ENCODE measurements around the gene CEP192. TPM values are rescaled to one million over a fixed set of nuclear protein-coding genes. Genes with fewer than 3 reads are reported as not detected.

CEP192 gene
- total and polyA plus RNA-seq, 4 donors = 12.7 to 31.4 (median 17.2) TPM

DNA sequence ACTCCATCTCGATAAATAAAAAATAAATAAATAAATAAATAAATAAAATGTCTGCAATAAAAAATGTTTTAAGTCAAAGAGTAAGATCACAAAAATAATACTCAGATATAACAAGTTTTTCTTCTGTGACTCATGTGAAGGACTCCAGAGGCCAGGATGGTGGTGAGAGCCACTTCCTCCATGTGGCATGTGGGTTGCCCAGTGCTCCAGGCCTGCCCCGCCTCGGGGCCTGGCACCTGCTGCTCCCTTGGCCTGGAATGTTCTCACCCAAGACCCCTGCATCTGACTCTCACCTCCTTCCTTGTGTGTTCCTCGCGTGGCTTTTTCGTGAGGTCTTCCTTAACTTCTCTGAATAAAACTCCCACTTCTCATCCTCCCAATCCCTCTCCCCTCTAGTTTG is 150.0 kb downstream of the CEP192 start:
- DNase-seq (no peak), ATAC-seq (ENCODE audit: low FRiP score) (no peak)
- Histone ChIP-seq H3K9me3 (ENCODE audit: control insufficient read depth, low read length) (peaks cover 4% of the 10 kb centered on the region), H3K4me1 (ENCODE audit: control insufficient read depth in 1 of 2, insufficient read depth in 2 of 2, low read length in 2 of 2) (no peaks in the 10 kb centered on the region), H3K36me3 (ENCODE audit: control insufficient read depth in 1 of 2, insufficient read depth in 2 of 2, low read length in 1 of 2) (no peaks in the 10 kb centered on the region), H3K4me3 (ENCODE audit: low read length in 2 of 2) (no peak overlapping the region), H3K27ac (ENCODE audit: low read depth in 1 of 2, low read length in 2 of 2) (no peak overlapping the region), H3K27me3 (ENCODE audit: control insufficient read depth in 1 of 2, insufficient read depth in 2 of 2, low read length in 1 of 2) (no peaks in the 10 kb centered on the region)
- 81 to 88% methylated on average over 6 of the region's 6 CpGs for WGBS, 2 donors
- intact Hi-C loops (cut with DNase I) = no loop called here

DNA sequence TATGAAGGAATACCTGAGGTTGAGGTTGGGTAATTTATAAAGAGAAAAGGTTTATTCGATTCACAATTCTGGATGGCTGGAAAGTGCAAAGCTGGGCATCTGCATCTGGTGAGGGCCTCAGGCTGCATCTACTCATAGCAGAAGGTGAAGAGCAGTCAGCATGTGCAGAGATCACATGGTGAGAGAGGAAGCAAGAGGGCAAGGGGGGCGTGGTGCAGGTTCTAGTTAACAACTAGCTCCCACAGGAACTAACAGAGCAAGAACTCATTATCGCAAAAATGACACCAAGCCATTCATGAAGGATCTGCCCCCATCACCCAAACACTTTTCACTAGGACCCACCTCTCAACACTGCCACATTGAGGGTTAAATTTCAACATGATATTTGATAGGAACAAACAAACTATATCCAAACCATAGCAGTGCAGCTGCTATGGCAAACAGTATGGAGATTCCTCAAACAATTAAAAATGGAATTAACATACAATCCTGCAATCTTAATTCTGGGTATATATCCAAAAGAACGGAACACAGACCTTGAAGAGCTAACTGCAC is 154.6 kb downstream of the CEP192 start:
- no peaks in the 10 kb centered on the region for H3K27me3 ChIP-seq (ENCODE audit: control insufficient read depth in 1 of 2, insufficient read depth in 2 of 2, low read length in 1 of 2)
- H3K36me3 ChIP-seq (ENCODE audit: control insufficient read depth in 1 of 2, insufficient read depth in 2 of 2, low read length in 1 of 2) = no peaks in the 10 kb centered on the region
- H3K9me3 ChIP-seq (ENCODE audit: control insufficient read depth, low read length) = peaks cover 4% of the 10 kb centered on the region
- DNase-seq = no peak
- H3K4me1 ChIP-seq (ENCODE audit: control insufficient read depth in 1 of 2, insufficient read depth in 2 of 2, low read length in 2 of 2) = no peaks in the 10 kb centered on the region
- no peak overlapping the region for H3K4me3 ChIP-seq (ENCODE audit: low read length in 2 of 2)
- WGBS, 2 donors = 91 to 93% methylated on average over 4 of the region's 4 CpGs
- no peak for ATAC-seq (ENCODE audit: low FRiP score)
- intact Hi-C loops (cut with DNase I) = no loop called here
- no peak overlapping the region for H3K27ac ChIP-seq (ENCODE audit: low read depth in 1 of 2, low read length in 2 of 2)

DNA sequence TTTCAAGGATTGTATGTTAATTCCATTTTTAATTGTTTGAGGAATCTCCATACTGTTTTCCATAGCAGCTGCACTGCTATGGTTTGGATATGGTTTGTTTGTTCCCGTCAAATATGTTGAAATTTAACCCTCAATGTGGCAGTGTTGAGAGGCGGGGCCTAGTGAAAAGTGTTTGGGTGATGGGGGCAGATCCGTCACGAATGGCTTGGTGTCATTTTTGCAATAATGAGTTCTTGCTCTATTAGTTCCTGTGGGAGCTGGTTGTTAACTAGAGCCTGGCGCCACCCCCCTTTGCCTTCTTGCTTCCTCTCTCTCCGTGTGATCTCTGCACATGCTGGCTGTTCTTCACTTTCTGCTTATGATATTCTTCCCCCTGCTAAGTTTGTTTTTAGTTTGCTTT is 156.0 kb downstream of the CEP192 start:
- ATAC-seq (ENCODE audit: low FRiP score) = no peak
- H3K4me1 ChIP-seq (ENCODE audit: control insufficient read depth in 1 of 2, insufficient read depth in 2 of 2, low read length in 2 of 2) = no peaks in the 10 kb centered on the region
- 75 to 83% methylated on average over 6 of the region's 6 CpGs for WGBS, 2 donors
- no peak for DNase-seq
- H3K27ac ChIP-seq (ENCODE audit: low read depth in 1 of 2, low read length in 2 of 2) = no peak overlapping the region
- H3K27me3 ChIP-seq (ENCODE audit: control insufficient read depth in 1 of 2, insufficient read depth in 2 of 2, low read length in 1 of 2) = no peaks in the 10 kb centered on the region
- peaks cover 4% of the 10 kb centered on the region for H3K9me3 ChIP-seq (ENCODE audit: control insufficient read depth, low read length)
- H3K4me3 ChIP-seq (ENCODE audit: low read length in 2 of 2) = no peak overlapping the region
- intact Hi-C loops (cut with DNase I) = no loop called here
- no peaks in the 10 kb centered on the region for H3K36me3 ChIP-seq (ENCODE audit: control insufficient read depth in 1 of 2, insufficient read depth in 2 of 2, low read length in 1 of 2)

DNA sequence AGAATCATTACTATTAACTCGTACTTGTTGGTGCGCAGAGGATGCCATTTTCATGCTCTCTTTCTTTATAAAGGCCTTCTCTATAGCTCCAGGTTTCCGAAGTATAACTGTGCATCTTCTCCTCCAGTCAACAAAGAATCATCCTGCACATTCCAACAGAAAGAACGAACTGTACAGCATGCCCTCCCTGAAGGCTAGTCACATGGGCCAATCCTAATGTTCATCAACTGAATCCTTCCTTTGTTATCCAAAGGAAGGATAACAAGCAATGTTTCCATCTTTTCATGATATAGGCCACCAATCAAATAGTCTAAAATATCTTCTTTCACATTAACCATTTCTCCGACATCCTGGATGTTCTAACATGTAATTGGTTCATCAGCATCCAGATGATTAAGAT is 160.5 kb downstream of the CEP192 start:
- H3K9me3 ChIP-seq (ENCODE audit: control insufficient read depth, low read length) = no peaks in the 10 kb centered on the region
- WGBS, 2 donors = 90 to 92% methylated on average over 5 of the region's 5 CpGs
- H3K36me3 ChIP-seq (ENCODE audit: control insufficient read depth in 1 of 2, insufficient read depth in 2 of 2, low read length in 1 of 2) = no peaks in the 10 kb centered on the region
- no peak overlapping the region for H3K4me3 ChIP-seq (ENCODE audit: low read length in 2 of 2)
- DNase-seq (no peak), ATAC-seq (ENCODE audit: low FRiP score) (no peak)
- no peak overlapping the region for H3K27ac ChIP-seq (ENCODE audit: low read depth in 1 of 2, low read length in 2 of 2)
- H3K27me3 ChIP-seq (ENCODE audit: control insufficient read depth in 1 of 2, insufficient read depth in 2 of 2, low read length in 1 of 2) = no peaks in the 10 kb centered on the region
- intact Hi-C loops (cut with DNase I) = no loop called here
- no peaks in the 10 kb centered on the region for H3K4me1 ChIP-seq (ENCODE audit: control insufficient read depth in 1 of 2, insufficient read depth in 2 of 2, low read length in 2 of 2)

DNA sequence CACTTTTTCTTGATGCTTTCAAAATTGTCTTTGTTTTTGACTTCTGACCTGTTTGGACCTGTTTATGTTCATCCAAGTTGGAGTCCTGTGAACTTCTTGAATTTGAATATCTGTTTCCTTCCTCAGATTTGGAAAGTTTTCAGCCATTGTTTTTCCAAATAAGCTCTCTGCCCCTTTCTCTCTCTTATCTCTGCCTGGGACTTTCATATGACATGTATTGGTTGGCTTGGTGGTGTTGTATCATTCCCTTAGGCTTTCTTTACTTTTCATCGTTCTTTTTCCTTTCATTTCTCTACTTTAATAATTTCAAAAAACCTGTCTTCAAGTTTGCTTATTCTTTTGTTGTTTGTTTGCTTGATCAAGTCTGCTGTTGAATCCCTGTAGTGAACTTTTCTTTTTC is 167.3 kb downstream of the CEP192 start:
- peaks cover 7% of the 10 kb centered on the region for H3K9me3 ChIP-seq (ENCODE audit: control insufficient read depth, low read length)
- no peak overlapping the region for H3K4me3 ChIP-seq (ENCODE audit: low read length in 2 of 2)
- H3K36me3 ChIP-seq (ENCODE audit: control insufficient read depth in 1 of 2, insufficient read depth in 2 of 2, low read length in 1 of 2) = no peaks in the 10 kb centered on the region
- no peak for ATAC-seq (ENCODE audit: low FRiP score)
- no peak for DNase-seq
- H3K27me3 ChIP-seq (ENCODE audit: control insufficient read depth in 1 of 2, insufficient read depth in 2 of 2, low read length in 1 of 2) = no peaks in the 10 kb centered on the region
- WGBS, 2 donors = 89 to 96% methylated on average over 1 of the region's 1 CpG
- intact Hi-C loops (cut with DNase I) = no loop called here
- no peaks in the 10 kb centered on the region for H3K4me1 ChIP-seq (ENCODE audit: control insufficient read depth in 1 of 2, insufficient read depth in 2 of 2, low read length in 2 of 2)
- H3K27ac ChIP-seq (ENCODE audit: low read depth in 1 of 2, low read length in 2 of 2) = no peak overlapping the region

DNA sequence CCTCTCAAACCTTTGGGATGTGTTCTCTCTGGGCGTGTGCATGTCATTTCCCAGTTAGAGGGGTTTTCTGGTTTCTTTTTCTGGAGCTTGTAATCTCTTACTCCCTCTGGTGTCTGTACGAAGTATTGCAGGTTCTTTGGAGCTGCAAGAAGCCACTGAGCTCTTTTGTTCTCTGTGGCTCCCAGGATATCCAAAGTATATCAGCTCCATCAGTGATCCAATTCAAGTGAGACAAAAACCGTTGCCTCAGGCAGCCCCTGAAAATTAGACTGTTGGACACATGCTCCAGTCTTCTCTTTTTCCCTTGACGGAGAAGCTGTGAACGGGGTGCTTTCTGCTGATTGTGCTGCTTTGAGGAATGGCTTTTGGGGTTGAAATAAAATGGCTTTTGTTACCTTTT is 168.4 kb downstream of the CEP192 start:
- intact Hi-C loops (cut with DNase I) = no loop called here
- DNase-seq (no peak), ATAC-seq (ENCODE audit: low FRiP score) (peak; percentile 65)
- Histone ChIP-seq H3K27me3 (ENCODE audit: control insufficient read depth in 1 of 2, insufficient read depth in 2 of 2, low read length in 1 of 2) (no peaks in the 10 kb centered on the region), H3K9me3 (ENCODE audit: control insufficient read depth, low read length) (peaks cover 7% of the 10 kb centered on the region), H3K4me1 (ENCODE audit: control insufficient read depth in 1 of 2, insufficient read depth in 2 of 2, low read length in 2 of 2) (no peaks in the 10 kb centered on the region), H3K4me3 (ENCODE audit: low read length in 2 of 2) (no peak overlapping the region), H3K36me3 (ENCODE audit: control insufficient read depth in 1 of 2, insufficient read depth in 2 of 2, low read length in 1 of 2) (no peaks in the 10 kb centered on the region), H3K27ac (ENCODE audit: low read depth in 1 of 2, low read length in 2 of 2) (no peak overlapping the region)
- WGBS, 2 donors = 41 to 44% methylated on average over 5 of the region's 5 CpGs

DNA sequence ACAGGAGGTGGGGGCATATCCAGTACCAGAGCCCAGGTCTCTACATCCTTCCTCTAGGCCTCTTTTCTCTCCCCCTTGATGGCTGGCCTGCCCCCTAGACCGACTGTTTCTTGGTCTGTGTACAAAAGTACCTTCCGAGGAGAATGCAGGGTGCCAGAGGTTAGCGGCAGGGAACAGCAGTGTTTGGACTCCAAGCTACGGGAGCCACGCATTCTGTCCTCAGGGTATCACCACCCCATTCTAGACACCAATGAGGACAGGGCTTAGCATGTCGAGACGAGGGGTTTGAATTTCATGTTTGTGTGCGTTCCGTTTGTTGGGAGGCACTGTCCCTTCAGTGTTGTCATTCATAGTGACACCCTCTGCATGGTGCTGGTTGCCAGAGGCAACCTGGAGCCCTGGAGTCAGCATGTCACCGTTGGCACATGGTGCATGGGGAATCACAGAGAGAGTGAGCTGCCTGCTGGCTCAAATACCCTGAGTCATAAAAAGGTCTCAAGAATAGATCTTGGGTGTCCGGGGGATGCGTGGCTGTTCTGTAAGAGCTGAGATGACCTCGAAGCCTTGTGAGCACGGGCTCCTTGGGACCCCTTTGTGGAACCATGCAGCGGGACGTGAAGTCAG is 170.2 kb downstream of the CEP192 start:
- intact Hi-C loops (cut with DNase I) = no loop called here
- H3K4me1 ChIP-seq (ENCODE audit: control insufficient read depth in 1 of 2, insufficient read depth in 2 of 2, low read length in 2 of 2) = no peaks in the 10 kb centered on the region
- no peak for DNase-seq
- H3K36me3 ChIP-seq (ENCODE audit: control insufficient read depth in 1 of 2, insufficient read depth in 2 of 2, low read length in 1 of 2) = no peaks in the 10 kb centered on the region
- no peaks in the 10 kb centered on the region for H3K27me3 ChIP-seq (ENCODE audit: control insufficient read depth in 1 of 2, insufficient read depth in 2 of 2, low read length in 1 of 2)
- 89% methylated on average over 16 of the region's 16 CpGs for WGBS, 2 donors
- no peak overlapping the region for H3K4me3 ChIP-seq (ENCODE audit: low read length in 2 of 2)
- ATAC-seq (ENCODE audit: low FRiP score) = no peak
- peaks cover 7% of the 10 kb centered on the region for H3K9me3 ChIP-seq (ENCODE audit: control insufficient read depth, low read length)
- no peak overlapping the region for H3K27ac ChIP-seq (ENCODE audit: low read depth in 1 of 2, low read length in 2 of 2)

DNA sequence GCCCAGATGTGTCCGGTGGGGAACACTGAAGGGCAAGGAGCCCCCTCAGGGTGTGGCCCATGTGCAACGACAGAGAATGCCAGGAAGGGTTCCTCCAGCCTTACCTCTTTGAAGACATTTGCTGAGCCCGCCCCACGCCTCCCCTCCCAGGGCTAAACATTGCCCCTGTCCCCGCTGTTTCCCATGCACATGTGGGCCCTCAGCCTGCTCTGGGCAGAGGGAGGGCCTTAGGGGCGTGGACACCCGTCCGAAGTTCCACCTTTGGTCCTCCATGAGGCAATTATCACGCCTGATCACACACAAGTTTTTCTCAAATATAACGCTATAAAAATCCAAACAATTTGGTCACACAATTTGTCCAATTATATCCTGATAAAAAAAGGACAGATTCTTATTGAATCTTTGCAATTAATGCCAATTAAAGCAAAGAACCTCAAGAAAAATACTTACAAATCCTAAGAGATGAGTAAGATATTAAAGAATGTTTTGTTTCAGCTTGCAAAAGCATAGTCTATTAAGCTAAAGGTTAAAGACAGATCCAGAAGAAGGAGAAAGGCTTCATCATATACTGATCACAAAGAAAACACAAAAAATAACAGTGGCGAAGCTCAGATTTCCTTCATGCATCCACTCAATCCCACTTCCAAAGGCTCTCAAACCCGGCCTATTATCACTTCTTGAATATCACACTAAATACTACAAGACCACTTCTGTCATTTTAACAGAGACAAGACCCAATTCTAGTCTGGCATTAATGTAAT is 172.2 kb downstream of the CEP192 start:
- Histone ChIP-seq H3K4me1 (ENCODE audit: control insufficient read depth in 1 of 2, insufficient read depth in 2 of 2, low read length in 2 of 2) (no peaks in the 10 kb centered on the region), H3K27me3 (ENCODE audit: control insufficient read depth in 1 of 2, insufficient read depth in 2 of 2, low read length in 1 of 2) (no peaks in the 10 kb centered on the region), H3K4me3 (ENCODE audit: low read length in 2 of 2) (no peak overlapping the region), H3K9me3 (ENCODE audit: control insufficient read depth, low read length) (no peaks in the 10 kb centered on the region), H3K36me3 (ENCODE audit: control insufficient read depth in 1 of 2, insufficient read depth in 2 of 2, low read length in 1 of 2) (no peaks in the 10 kb centered on the region), H3K27ac (ENCODE audit: low read depth in 1 of 2, low read length in 2 of 2) (no peak overlapping the region)
- no peak for ATAC-seq (ENCODE audit: low FRiP score)
- DNase-seq = no peak
- 84% methylated on average over 12 of the region's 12 CpGs for WGBS, 2 donors
- intact Hi-C loops (cut with DNase I) = no loop called here

DNA sequence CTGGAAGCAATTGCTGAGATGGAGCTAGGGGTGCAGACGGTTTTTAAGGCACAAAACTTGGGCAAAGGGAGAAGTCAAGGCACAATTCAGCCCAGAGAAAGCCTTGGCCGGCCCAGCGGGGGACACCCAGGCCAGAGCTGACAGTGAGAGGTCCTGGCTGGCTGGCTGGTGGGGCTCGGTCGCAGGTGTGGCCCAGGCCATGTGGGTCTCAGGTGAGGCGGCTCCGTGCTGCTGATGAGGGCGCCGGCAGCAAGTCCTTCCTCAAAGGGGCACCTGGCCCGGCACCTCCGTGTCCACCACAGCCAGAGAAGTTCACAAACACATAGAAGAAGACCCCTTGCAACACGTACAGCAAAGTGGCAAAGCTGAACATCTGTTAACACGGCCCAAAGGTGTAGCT is 173.2 kb downstream of the CEP192 start:
- ATAC-seq (ENCODE audit: low FRiP score) = no peak

More for the DNA sequence above, 173.2 kb downstream of the CEP192 start:
- H3K4me3 ChIP-seq (ENCODE audit: low read length in 2 of 2) = no peak overlapping the region
- H3K4me1 ChIP-seq (ENCODE audit: control insufficient read depth in 1 of 2, insufficient read depth in 2 of 2, low read length in 2 of 2) = no peaks in the 10 kb centered on the region
- no peaks in the 10 kb centered on the region for H3K9me3 ChIP-seq (ENCODE audit: control insufficient read depth, low read length)
- no peaks in the 10 kb centered on the region for H3K36me3 ChIP-seq (ENCODE audit: control insufficient read depth in 1 of 2, insufficient read depth in 2 of 2, low read length in 1 of 2)
- DNase-seq = no peak
- no peaks in the 10 kb centered on the region for H3K27me3 ChIP-seq (ENCODE audit: control insufficient read depth in 1 of 2, insufficient read depth in 2 of 2, low read length in 1 of 2)
- whole genome bisulfite sequencing, 2 donors = 93 to 94% methylated on average over 13 of the region's 13 CpGs
- H3K27ac ChIP-seq (ENCODE audit: low read depth in 1 of 2, low read length in 2 of 2) = no peak overlapping the region
- intact Hi-C loops (cut with DNase I) = no loop called here
